Muscle of leg (tissue), 11 donors: ENCODE results near the gene TMEM88. TPM values are rescaled to one million over a fixed set of nuclear protein-coding genes. Genes with fewer than 3 reads are reported as not detected.
A peak's percentile ranks its signal among the peaks of the same experiment; 100 is the strongest.

ENCODE experiments used
- DNase-seq: peaks from one replicate; pipeline ENCODE4 v3.0.0; 2013
- H3K27ac ChIP-seq: one replicate; pipeline ENCODE4 v1.5.1; 2013; ENCODE audit warnings: mild to moderate bottlenecking, low read length, control low read depth
- H3K27me3 ChIP-seq: one replicate; pipeline ENCODE4 v1.6.1; 2013; ENCODE audit warnings: low read length; ENCODE audit not compliant: control insufficient read depth, insufficient read depth
- H3K36me3 ChIP-seq: one replicate; pipeline ENCODE4 v1.6.1; 2013; ENCODE audit warnings: low read length; ENCODE audit not compliant: control insufficient read depth, insufficient read depth
- H3K4me1 ChIP-seq: one replicate; pipeline ENCODE4 v1.6.1; 2013; ENCODE audit warnings: low read length; ENCODE audit not compliant: control insufficient read depth, insufficient read depth
- H3K4me3 ChIP-seq: one replicate; pipeline ENCODE4 v1.5.1; 2013; ENCODE audit warnings: low read length, control low read depth
- H3K9me3 ChIP-seq: replicated peaks from 2 replicates; pipeline ENCODE4 v1.6.1; 2013; ENCODE audit warnings: low read depth, low read length; ENCODE audit not compliant: control insufficient read depth
- WGBS: methylation state at CpG from one replicate; pipeline ENCODE4 v1.1.5; 2013; ENCODE audit warnings: missing lambda C conversion rate; ENCODE audit not compliant: insufficient coverage; 5-methylcytosine and 5-hydroxymethylcytosine counted together
- polyA plus RNA-seq, 8 donors: library from polyadenylated mRNA; unstranded; fragments of 120-200 nt; gene quantifications; one replicate each; pipeline versions ENCODE4 v1.2.1 to v1.2.3, GENCODE V29; 2013; ENCODE audit warnings: inconsistent platforms in 1 of 8, low replicate concordance in 1 of 8; ENCODE audit not compliant: insufficient read length in 8 of 8, insufficient read depth in 1 of 8
- total RNA-seq: library from RNA; stranded (reverse); fragments of 120-200 nt; gene quantifications from one replicate; pipeline ENCODE4 v1.2.4, GENCODE V29; 2013

Gene TMEM88
- total and polyA plus RNA-seq, 9 donors: 18.4 to 30.3 (median 26.7) TPM

- 69% methylated on average over 10 of the region's 10 CpGs for WGBS
- H3K36me3 ChIP-seq: no peaks in the 10 kb centered on the region
- no peaks in the 10 kb centered on the region for H3K9me3 ChIP-seq
- DNase-seq: no peak
- H3K4me3 ChIP-seq: no peak overlapping the region
- H3K27ac ChIP-seq: no peak overlapping the region
- no peaks in the 10 kb centered on the region for H3K4me1 ChIP-seq
- H3K27me3 ChIP-seq: no peaks in the 10 kb centered on the region
These were observed 37.8 kb upstream of the TMEM88 start for GRCh38 chr17:7816926-7817642.

- no peak for DNase-seq
- no peak overlapping the region for H3K27ac ChIP-seq
- no peaks in the 10 kb centered on the region for H3K27me3 ChIP-seq
- H3K9me3 ChIP-seq: no peaks in the 10 kb centered on the region
- H3K4me3 ChIP-seq: no peak overlapping the region
- WGBS: 92% methylated on average over 8 of the region's 9 CpGs
- H3K4me1 ChIP-seq: no peaks in the 10 kb centered on the region
- H3K36me3 ChIP-seq: no peaks in the 10 kb centered on the region
These were observed 37.3 kb upstream of the TMEM88 start for GRCh38 chr17:7817643-7817964.

- no peak overlapping the region for H3K4me3 ChIP-seq
- no peaks in the 10 kb centered on the region for H3K27me3 ChIP-seq
- H3K9me3 ChIP-seq: no peaks in the 10 kb centered on the region
- no peak overlapping the region for H3K27ac ChIP-seq
- H3K4me1 ChIP-seq: no peaks in the 10 kb centered on the region
- no CpG with 5 or more reads among the region's 10 CpGs for WGBS
- DNase-seq: no peak
- no peaks in the 10 kb centered on the region for H3K36me3 ChIP-seq
These were observed 36.8 kb upstream of the TMEM88 start for GRCh38 chr17:7818026-7818425.

GRCh38 chr17:7818746-7819645, 35.9 kb upstream of the TMEM88 start:
- H3K4me3 ChIP-seq: no peak overlapping the region
- H3K9me3 ChIP-seq: no peaks in the 10 kb centered on the region
- H3K36me3 ChIP-seq: peaks cover 2% of the 10 kb centered on the region
- WGBS: 82% methylated on average over 25 of the region's 27 CpGs
- no peak for DNase-seq
- H3K27me3 ChIP-seq: no peaks in the 10 kb centered on the region
- H3K27ac ChIP-seq: no peak overlapping the region
- H3K4me1 ChIP-seq: no peaks in the 10 kb centered on the region

GRCh38 chr17:7820231-7820630, 34.6 kb upstream of the TMEM88 start:
- WGBS: 78% methylated on average over 5 of the region's 5 CpGs

GRCh38 chr17:7822126-7822525, 32.7 kb upstream of the TMEM88 start:
- 68% methylated on average over 8 of the region's 14 CpGs for WGBS
- H3K4me1 ChIP-seq: peaks cover 12% of the 10 kb centered on the region
- no peak overlapping the region for H3K27ac ChIP-seq
- peaks cover 2% of the 10 kb centered on the region for H3K36me3 ChIP-seq
- no peak for DNase-seq
- H3K4me3 ChIP-seq: no peak overlapping the region
- no peaks in the 10 kb centered on the region for H3K9me3 ChIP-seq
- H3K27me3 ChIP-seq: no peaks in the 10 kb centered on the region

More at GRCh38 chr17:7820231-7820630, 34.6 kb upstream of the TMEM88 start:
- Histone ChIP-seq H3K4me3 (no peak overlapping the region), H3K9me3 (no peaks in the 10 kb centered on the region), H3K4me1 (peaks cover 8% of the 10 kb centered on the region), H3K27ac (no peak overlapping the region), H3K36me3 (peaks cover 2% of the 10 kb centered on the region), H3K27me3 (no peaks in the 10 kb centered on the region)
- DNase-seq: no peak

- no peak for DNase-seq
- H3K4me3 ChIP-seq: no peak overlapping the region
- H3K27me3 ChIP-seq: peaks cover 2% of the 10 kb centered on the region
- WGBS: 82% methylated on average over 20 of the region's 20 CpGs
- peaks cover 12% of the 10 kb centered on the region for H3K4me1 ChIP-seq
- H3K27ac ChIP-seq: no peak overlapping the region
- peaks cover 2% of the 10 kb centered on the region for H3K36me3 ChIP-seq
- H3K9me3 ChIP-seq: no peaks in the 10 kb centered on the region
These were observed 31.3 kb upstream of the TMEM88 start for GRCh38 chr17:7823581-7824001.

- peak; percentile 24 for DNase-seq
- WGBS: 66% methylated on average over 9 of the region's 9 CpGs
- H3K9me3 ChIP-seq: no peaks in the 10 kb centered on the region
- H3K27ac ChIP-seq: no peak overlapping the region
- no peak overlapping the region for H3K4me3 ChIP-seq
- H3K4me1 ChIP-seq: peaks cover 12% of the 10 kb centered on the region
- peaks cover 2% of the 10 kb centered on the region for H3K36me3 ChIP-seq
- peaks cover 2% of the 10 kb centered on the region for H3K27me3 ChIP-seq
These were observed 30.6 kb upstream of the TMEM88 start for GRCh38 chr17:7824021-7824924.

GRCh38 chr17:7825206-7825990, 29.5 kb upstream of the TMEM88 start:
- H3K9me3 ChIP-seq: no peaks in the 10 kb centered on the region
- H3K36me3 ChIP-seq: peaks cover 2% of the 10 kb centered on the region
- 44% methylated on average over 7 of the region's 12 CpGs for WGBS
- peaks cover 12% of the 10 kb centered on the region for H3K4me1 ChIP-seq
- no peak overlapping the region for H3K27ac ChIP-seq
- H3K27me3 ChIP-seq: peaks cover 2% of the 10 kb centered on the region
- peak; percentile 38 for DNase-seq
- H3K4me3 ChIP-seq: no peak overlapping the region
